Measurements from ENCODE around the gene BUD31. TPM values are rescaled to one million over a fixed set of nuclear protein-coding genes. Genes with fewer than 3 reads are reported as not detected.

BUD31 gene
- total RNA-seq, 1 experiment from 2014 or later: 63.7 TPM

DNA sequence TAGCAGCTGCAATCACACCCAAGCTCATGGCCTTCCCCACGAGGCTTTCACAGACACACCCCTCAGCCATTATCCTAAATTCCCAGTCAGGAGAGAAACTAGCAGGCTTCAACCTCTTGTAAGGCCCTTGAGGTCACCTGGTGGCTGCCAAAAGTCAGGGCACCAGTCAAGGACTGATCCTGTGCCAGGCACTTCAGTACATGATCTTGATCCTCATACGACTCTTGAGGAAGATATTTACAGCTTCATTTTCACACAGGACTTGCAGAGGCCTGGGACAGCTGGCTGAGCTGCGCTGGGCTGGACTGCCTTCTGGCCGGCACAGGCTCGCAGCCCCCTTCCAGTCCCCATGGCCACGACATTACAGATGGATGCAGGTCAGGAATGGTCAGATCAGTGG is 9.2 kb upstream of the BUD31 start:
- Histone ChIP-seq H3K27me3 (ENCODE audit: low read length) (no peaks in the 10 kb centered on the region), H3K9me3 (ENCODE audit: low read length) (no peaks in the 10 kb centered on the region), H2AFZ (ENCODE audit: low read length) (no peak overlapping the region), H3K9ac (ENCODE audit: low read length) (no peak overlapping the region), H3K4me3 (ENCODE audit: low read length) (no peak overlapping the region), H3K27ac (ENCODE audit: low read length) (no peak overlapping the region), H4K20me1 (ENCODE audit: insufficient read depth, low read depth, low read length) (peaks cover 22% of the 10 kb centered on the region; the same call in 1 of the 2 replicates), H3K4me2 (ENCODE audit: low read depth, low read length, poor library complexity, severe bottlenecking) (no peak overlapping the region), H3K79me2 (ENCODE audit: low read length) (peaks cover 14% of the 10 kb centered on the region), H3K36me3 (ENCODE audit: insufficient read depth, low read length) (peaks cover 27% of the 10 kb centered on the region), H3K4me1 (ENCODE audit: low read length) (no peaks in the 10 kb centered on the region), H3K9me2 (replicated peaks; ENCODE audit: insufficient read depth, low read length) (no peaks in the 10 kb centered on the region)
- no peak for DNase-seq

- Histone ChIP-seq H3K4me3 (ENCODE audit: low read length) (no peak overlapping the region), H3K4me2 (ENCODE audit: low read depth, low read length, poor library complexity, severe bottlenecking) (no peak overlapping the region), H3K27ac (ENCODE audit: low read length) (no peak overlapping the region), H3K36me3 (ENCODE audit: insufficient read depth, low read length) (peaks cover 15% of the 10 kb centered on the region), H3K4me1 (ENCODE audit: low read length) (peaks cover 17% of the 10 kb centered on the region), H3K27me3 (ENCODE audit: low read length) (no peaks in the 10 kb centered on the region), H3K9me2 (replicated peaks; ENCODE audit: insufficient read depth, low read length) (no peaks in the 10 kb centered on the region), H4K20me1 (ENCODE audit: insufficient read depth, low read depth, low read length) (peaks cover 26% of the 10 kb centered on the region; the same call in 1 of the 2 replicates), H3K9me3 (ENCODE audit: low read length) (no peaks in the 10 kb centered on the region), H2AFZ (ENCODE audit: low read length) (no peak overlapping the region), H3K9ac (ENCODE audit: low read length) (no peak overlapping the region), H3K79me2 (ENCODE audit: low read length) (peaks cover 47% of the 10 kb centered on the region)
- no peak for DNase-seq
Observed at GRCh38 chr7:99402854-99403253, 5.9 kb upstream of the BUD31 start.

- no peaks in the 10 kb centered on the region for H3K9me3 ChIP-seq (ENCODE audit: low read length)
- no peak overlapping the region for H3K4me3 ChIP-seq (ENCODE audit: low read length)
- H3K4me1 ChIP-seq (ENCODE audit: low read length): peaks cover 17% of the 10 kb centered on the region
- peaks cover 55% of the 10 kb centered on the region for H3K79me2 ChIP-seq (ENCODE audit: low read length)
- H3K9ac ChIP-seq (ENCODE audit: low read length): no peak overlapping the region
- DNase-seq: no peak
- no peaks in the 10 kb centered on the region for H3K9me2 ChIP-seq (replicated peaks; ENCODE audit: insufficient read depth, low read length)
- H3K36me3 ChIP-seq (ENCODE audit: insufficient read depth, low read length): peaks cover 8% of the 10 kb centered on the region
- no peak overlapping the region for H2AFZ ChIP-seq (ENCODE audit: low read length)
- no peak overlapping the region for H3K4me2 ChIP-seq (ENCODE audit: low read depth, low read length, poor library complexity, severe bottlenecking)
- no peak overlapping the region for H3K27ac ChIP-seq (ENCODE audit: low read length)
- no peaks in the 10 kb centered on the region for H3K27me3 ChIP-seq (ENCODE audit: low read length)
- peaks cover 26% of the 10 kb centered on the region; the same call in 1 of the 2 replicates for H4K20me1 ChIP-seq (ENCODE audit: insufficient read depth, low read depth, low read length)
Observed at GRCh38 chr7:99403764-99404163, 5.0 kb upstream of the BUD31 start.

DNA sequence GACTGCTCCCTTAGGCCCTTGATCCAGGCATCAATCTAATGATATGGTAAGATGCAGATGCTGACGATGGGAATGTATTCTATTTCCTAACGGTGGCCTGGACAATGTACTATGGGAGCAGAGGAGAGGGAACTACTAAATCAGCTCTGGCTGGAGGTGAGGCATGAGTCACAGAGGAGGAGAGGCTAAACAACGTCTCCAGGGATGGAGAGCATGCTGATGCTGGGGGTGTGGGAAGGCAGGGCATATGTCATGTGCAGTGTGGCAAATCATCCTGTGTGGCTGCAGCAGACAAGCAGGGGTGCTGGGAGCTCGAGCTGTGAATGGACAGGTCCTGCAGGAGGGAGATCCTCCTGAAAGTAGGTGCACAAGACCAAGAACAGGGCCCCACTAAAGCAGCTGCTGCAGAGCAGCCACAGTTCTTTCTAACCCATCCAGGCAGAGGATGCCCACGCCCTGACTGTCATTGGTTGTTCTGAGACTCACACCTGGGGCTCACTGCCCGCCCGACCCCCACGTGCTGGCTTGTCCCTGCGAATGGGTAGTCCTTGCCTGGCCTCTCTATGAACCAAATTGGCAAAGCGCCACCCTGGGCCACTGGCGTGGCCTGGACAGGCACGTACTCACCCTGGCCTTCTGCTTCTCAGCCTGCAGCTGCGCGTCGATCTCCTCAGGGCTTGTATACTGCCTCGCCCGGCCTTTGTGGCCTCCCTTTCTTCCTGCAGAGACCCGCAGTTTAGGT is 4.4 kb upstream of the BUD31 start:
- no peak overlapping the region for H3K4me3 ChIP-seq (ENCODE audit: low read length)
- H3K9ac ChIP-seq (ENCODE audit: low read length): no peak overlapping the region

DNA sequence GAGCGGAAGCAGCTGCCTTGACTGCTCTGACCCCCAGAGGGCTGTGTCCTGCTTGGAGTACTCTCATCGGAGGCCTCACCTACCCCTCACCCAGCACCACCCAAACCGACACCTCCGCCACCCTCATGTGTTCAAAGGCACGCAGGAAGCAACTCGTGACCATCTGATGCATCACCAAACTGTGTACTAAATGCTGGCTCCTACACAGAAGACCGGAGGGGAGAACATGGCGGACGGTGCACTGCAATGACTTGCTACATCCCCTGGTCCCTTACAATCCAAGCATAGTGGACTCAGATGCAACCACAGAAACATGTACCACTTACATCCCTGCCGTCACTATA is 3.8 kb upstream of the BUD31 start:
- Histone ChIP-seq H3K4me2 (ENCODE audit: low read depth, low read length, poor library complexity, severe bottlenecking) (no peak overlapping the region), H2AFZ (ENCODE audit: low read length) (no peak overlapping the region), H3K9me3 (ENCODE audit: low read length) (no peaks in the 10 kb centered on the region), H3K27ac (ENCODE audit: low read length) (no peak overlapping the region), H3K4me3 (ENCODE audit: low read length) (no peak overlapping the region), H3K27me3 (ENCODE audit: low read length) (no peaks in the 10 kb centered on the region), H3K9ac (ENCODE audit: low read length) (no peak overlapping the region), H3K9me2 (replicated peaks; ENCODE audit: insufficient read depth, low read length) (no peaks in the 10 kb centered on the region), H4K20me1 (ENCODE audit: insufficient read depth, low read depth, low read length) (peaks cover 32% of the 10 kb centered on the region), H3K4me1 (ENCODE audit: low read length) (peaks cover 21% of the 10 kb centered on the region), H3K36me3 (ENCODE audit: insufficient read depth, low read length) (peaks cover 8% of the 10 kb centered on the region), H3K79me2 (ENCODE audit: low read length) (peaks cover 67% of the 10 kb centered on the region)
- DNase-seq: no peak

More for the DNA sequence above, 4.4 kb upstream of the BUD31 start:
- Histone ChIP-seq H3K9me2 (replicated peaks; ENCODE audit: insufficient read depth, low read length) (no peaks in the 10 kb centered on the region), H2AFZ (ENCODE audit: low read length) (no peak overlapping the region), H4K20me1 (ENCODE audit: insufficient read depth, low read depth, low read length) (peaks cover 26% of the 10 kb centered on the region; the same call in 1 of the 2 replicates), H3K9me3 (ENCODE audit: low read length) (no peaks in the 10 kb centered on the region), H3K79me2 (ENCODE audit: low read length) (peaks cover 62% of the 10 kb centered on the region), H3K4me1 (ENCODE audit: low read length) (peaks cover 17% of the 10 kb centered on the region), H3K36me3 (ENCODE audit: insufficient read depth, low read length) (peaks cover 8% of the 10 kb centered on the region), H3K27me3 (ENCODE audit: low read length) (no peaks in the 10 kb centered on the region), H3K4me2 (ENCODE audit: low read depth, low read length, poor library complexity, severe bottlenecking) (no peak overlapping the region), H3K27ac (ENCODE audit: low read length) (no peak overlapping the region)
- DNase-seq: no peak

- H3K36me3 ChIP-seq (ENCODE audit: insufficient read depth, low read length): peaks cover 17% of the 10 kb centered on the region
- peak overlapping the region; percentile 97 for H3K4me3 ChIP-seq (ENCODE audit: low read length)
- no peak overlapping the region for H2AFZ ChIP-seq (ENCODE audit: low read length)
- peak overlapping the region; percentile 99 for H3K9ac ChIP-seq (ENCODE audit: low read length)
- H3K79me2 ChIP-seq (ENCODE audit: low read length): peaks cover 80% of the 10 kb centered on the region
- peak overlapping the region; percentile 98 for H3K4me2 ChIP-seq (ENCODE audit: low read depth, low read length, poor library complexity, severe bottlenecking)
- DNase-seq: no peak
- no peaks in the 10 kb centered on the region for H3K27me3 ChIP-seq (ENCODE audit: low read length)
- H3K4me1 ChIP-seq (ENCODE audit: low read length): peaks cover 30% of the 10 kb centered on the region
- no peaks in the 10 kb centered on the region for H3K9me3 ChIP-seq (ENCODE audit: low read length)
- no peaks in the 10 kb centered on the region for H3K9me2 ChIP-seq (replicated peaks; ENCODE audit: insufficient read depth, low read length)
- peaks cover 30% of the 10 kb centered on the region for H4K20me1 ChIP-seq (ENCODE audit: insufficient read depth, low read depth, low read length)
- H3K27ac ChIP-seq (ENCODE audit: low read length): peak overlapping the region; percentile 86
Observed at GRCh38 chr7:99406557-99406956, 2.2 kb upstream of the BUD31 start.

DNA sequence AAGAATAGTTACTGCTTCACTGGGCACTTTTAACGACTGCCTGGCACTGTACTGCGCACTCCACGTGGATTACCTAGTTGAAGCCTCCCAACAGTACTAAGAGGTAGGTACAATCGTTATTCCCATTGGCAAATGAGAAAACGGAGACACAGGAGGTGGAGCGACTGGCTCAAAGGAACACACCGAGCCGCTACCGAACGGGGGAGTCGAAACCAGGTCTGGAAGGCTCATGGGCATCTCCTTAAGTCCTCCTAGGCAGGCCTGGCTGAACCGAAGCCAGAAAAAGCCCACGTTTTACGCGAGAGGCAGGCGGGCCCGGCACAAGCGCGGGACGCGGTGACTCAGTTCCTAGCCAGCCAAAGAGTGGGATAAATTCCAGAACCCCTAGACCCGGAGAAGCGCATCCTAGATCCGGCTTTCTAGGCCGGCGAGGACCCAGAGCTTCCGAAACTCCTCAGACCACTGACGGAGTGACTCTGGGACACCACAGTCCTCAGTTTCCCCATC is 844 bp upstream of the BUD31 start:
- Histone ChIP-seq H3K4me2 (ENCODE audit: low read depth, low read length, poor library complexity, severe bottlenecking) (peak overlapping the region; percentile 98), H3K79me2 (ENCODE audit: low read length) (peaks cover 78% of the 10 kb centered on the region), H3K4me3 (ENCODE audit: low read length) (peak overlapping the region; percentile 97), H3K27ac (ENCODE audit: low read length) (peak overlapping the region; percentile 86), H3K27me3 (ENCODE audit: low read length) (no peaks in the 10 kb centered on the region), H3K9ac (ENCODE audit: low read length) (peak overlapping the region; percentile 99), H3K4me1 (ENCODE audit: low read length) (peaks cover 30% of the 10 kb centered on the region), H3K9me2 (replicated peaks; ENCODE audit: insufficient read depth, low read length) (no peaks in the 10 kb centered on the region), H4K20me1 (ENCODE audit: insufficient read depth, low read depth, low read length) (peaks cover 30% of the 10 kb centered on the region), H2AFZ (ENCODE audit: low read length) (peak overlapping the region; percentile 96), H3K9me3 (ENCODE audit: low read length) (no peaks in the 10 kb centered on the region), H3K36me3 (ENCODE audit: insufficient read depth, low read length) (peaks cover 17% of the 10 kb centered on the region)
- peak; percentile 62 for DNase-seq

GRCh38 chr7:99409192-99409572 is 413 bp downstream of the BUD31 start:
- no peaks in the 10 kb centered on the region for H3K9me3 ChIP-seq (ENCODE audit: low read length)
- peak overlapping the region; percentile 99 for H3K9ac ChIP-seq (ENCODE audit: low read length)
- H3K4me2 ChIP-seq (ENCODE audit: low read depth, low read length, poor library complexity, severe bottlenecking): peak overlapping the region; percentile 98
- H3K79me2 ChIP-seq (ENCODE audit: low read length): peaks cover 69% of the 10 kb centered on the region
- no peaks in the 10 kb centered on the region for H3K9me2 ChIP-seq (replicated peaks; ENCODE audit: insufficient read depth, low read length)
- DNase-seq: peak; percentile 66
- H4K20me1 ChIP-seq (ENCODE audit: insufficient read depth, low read depth, low read length): peaks cover 30% of the 10 kb centered on the region
- H3K27ac ChIP-seq (ENCODE audit: low read length): peak overlapping the region; percentile 86
- H3K36me3 ChIP-seq (ENCODE audit: insufficient read depth, low read length): peaks cover 17% of the 10 kb centered on the region
- H3K4me3 ChIP-seq (ENCODE audit: low read length): peak overlapping the region; percentile 97
- H2AFZ ChIP-seq (ENCODE audit: low read length): peak overlapping the region; percentile 96; the same call in 1 of the 2 replicates
- peaks cover 30% of the 10 kb centered on the region for H3K4me1 ChIP-seq (ENCODE audit: low read length)
- H3K27me3 ChIP-seq (ENCODE audit: low read length): no peaks in the 10 kb centered on the region

All from Karpas-422 (cell line).